BE2C (cell line): ENCODE results near the gene NDUFB6.
A peak's percentile ranks its signal among the peaks of the same experiment; 100 is the strongest.
"Not testable (repeated sequence)": the region's sequence is repeated elsewhere in the genome, so short reads cannot be mapped to it uniquely, and the experiment has no call there.

Experiments used
- DNase-seq: peaks from one replicate; pipeline ENCODE4 v3.0.0-alpha.2; 2020
- H3K27me3 ChIP-seq: fragments of 250-450 bp; sonication (Bioruptor Pico); 2 replicates; pipeline ENCODE4 v1.5.1; 2020; ENCODE audit warnings: mild to moderate bottlenecking
- H3K36me3 ChIP-seq: fragments of 250-450 bp; sonication (Bioruptor Pico); 2 replicates; pipeline ENCODE4 v1.5.1; 2020; ENCODE audit warnings: mild to moderate bottlenecking
- H3K4me1 ChIP-seq: fragments of 250-450 bp; sonication (Bioruptor Pico); 2 replicates; pipeline ENCODE4 v1.5.1; 2020
- H3K4me3 ChIP-seq: 2 replicates; pipeline ENCODE4 v1.5.1; 2011; ENCODE audit warnings: low read depth, low read length
- H3K9me3 ChIP-seq: fragments of 250-450 bp; sonication (Bioruptor Pico); 2 replicates; pipeline ENCODE4 v1.5.1; 2020
- CTCF ChIP-seq: IDR thresholded peaks from 2 replicates; pipeline ENCODE4 v1.5.1; 2012; ENCODE audit warnings: mild to moderate bottlenecking, low read depth, low read length

The NDUFB6 gene

GRCh38 chr9:32533336-32533735, 39.6 kb downstream of the NDUFB6 start:
- no peaks in the 10 kb centered on the region; the same call in 1 of the 2 replicates for H3K27me3 ChIP-seq
- H3K4me1 ChIP-seq, result no peaks in the 10 kb centered on the region
- H3K9me3 ChIP-seq, result no peaks in the 10 kb centered on the region
- no peaks in the 10 kb centered on the region for H3K36me3 ChIP-seq
- no peak for DNase-seq
- TF ChIP-seq CTCF, result no peak
- H3K4me3 ChIP-seq, result no peak overlapping the region

- Histone ChIP-seq H3K4me1 (no peaks in the 10 kb centered on the region), H3K4me3 (peak overlapping the region; percentile 75), H3K27me3 (no peaks in the 10 kb centered on the region; the same call in 1 of the 2 replicates), H3K36me3 (no peaks in the 10 kb centered on the region), H3K9me3 (no peaks in the 10 kb centered on the region)
- TF ChIP-seq CTCF, result no peak
- no peak for DNase-seq
Observed at GRCh38 chr9:32526707-32527048, 46.3 kb downstream of the NDUFB6 start.

GRCh38 chr9:32526041-32526706, 46.8 kb downstream of the NDUFB6 start, which contains the start of gene RIGI:
Gene RIGI, minus strand, starts transcription at chr9:32526196. Its CDS starts 30 bp downstream, at chr9:32526166.
- no peaks in the 10 kb centered on the region; the same call in 1 of the 2 replicates for H3K27me3 ChIP-seq
- H3K4me3 ChIP-seq, result peak within 1 kb of the TSS; percentile 75
- H3K4me1 ChIP-seq, result no peaks in the 10 kb centered on the region
- TF ChIP-seq CTCF, result peak; percentile 57
- H3K9me3 ChIP-seq, result no peaks in the 10 kb centered on the region
- no peaks in the 10 kb centered on the region for H3K36me3 ChIP-seq
- DNase-seq, result peak; percentile 71

GRCh38 chr9:32525709-32526030, 47.3 kb downstream of the NDUFB6 start:
- Histone ChIP-seq H3K36me3 (no peaks in the 10 kb centered on the region), H3K9me3 (no peaks in the 10 kb centered on the region), H3K4me3 (peak overlapping the region; percentile 75), H3K4me1 (no peaks in the 10 kb centered on the region), H3K27me3 (no peaks in the 10 kb centered on the region; the same call in 1 of the 2 replicates)
- no peak for DNase-seq
- no peak for TF ChIP-seq CTCF

- TF ChIP-seq CTCF, result no peak
- no peak for DNase-seq
- no peaks in the 10 kb centered on the region; the same call in 1 of the 2 replicates for H3K27me3 ChIP-seq
- H3K4me3 ChIP-seq, result no peak overlapping the region
- no peaks in the 10 kb centered on the region for H3K9me3 ChIP-seq
- H3K36me3 ChIP-seq, result no peaks in the 10 kb centered on the region
- H3K4me1 ChIP-seq, result no peaks in the 10 kb centered on the region
Observed at GRCh38 chr9:32524892-32525708, 47.9 kb downstream of the NDUFB6 start.

GRCh38 chr9:32524558-32524891, 48.4 kb downstream of the NDUFB6 start:
- not testable (repeated sequence) for H3K4me3 ChIP-seq, H3K36me3 ChIP-seq, DNase-seq

More at GRCh38 chr9:32524558-32524891, 48.4 kb downstream of the NDUFB6 start:
- not testable (repeated sequence) for H3K4me1 ChIP-seq, H3K27me3 ChIP-seq, H3K9me3 ChIP-seq
